A549 (cell line): ENCODE measurements around the gene WBP1L.

Experiments
- CBX2 ChIP-seq: fragments of 200-600 bp; sonication (generic); IDR thresholded peaks from 2 replicates; pipeline ENCODE4 v1.6.1; 2016; ENCODE audit warnings: low read depth, mild to moderate bottlenecking, borderline replicate concordance
- CEBPB ChIP-seq, 2 experiments: fragments of >200 bp in 1 of 2; sonication (Bioruptor Twin) in 1 of 2; formaldehyde crosslinking in 1 of 2; IDR thresholded peaks; 2 replicates each; pipeline ENCODE4 v1.6.1; 2012 to 2016
- ZFP36 ChIP-seq: fragments of 450-650 bp; IDR thresholded peaks from 2 replicates; pipeline ENCODE4 v1.6.1; 2014; ENCODE audit warnings: borderline replicate concordance; ENCODE audit not compliant: partially characterized antibody

DNA sequence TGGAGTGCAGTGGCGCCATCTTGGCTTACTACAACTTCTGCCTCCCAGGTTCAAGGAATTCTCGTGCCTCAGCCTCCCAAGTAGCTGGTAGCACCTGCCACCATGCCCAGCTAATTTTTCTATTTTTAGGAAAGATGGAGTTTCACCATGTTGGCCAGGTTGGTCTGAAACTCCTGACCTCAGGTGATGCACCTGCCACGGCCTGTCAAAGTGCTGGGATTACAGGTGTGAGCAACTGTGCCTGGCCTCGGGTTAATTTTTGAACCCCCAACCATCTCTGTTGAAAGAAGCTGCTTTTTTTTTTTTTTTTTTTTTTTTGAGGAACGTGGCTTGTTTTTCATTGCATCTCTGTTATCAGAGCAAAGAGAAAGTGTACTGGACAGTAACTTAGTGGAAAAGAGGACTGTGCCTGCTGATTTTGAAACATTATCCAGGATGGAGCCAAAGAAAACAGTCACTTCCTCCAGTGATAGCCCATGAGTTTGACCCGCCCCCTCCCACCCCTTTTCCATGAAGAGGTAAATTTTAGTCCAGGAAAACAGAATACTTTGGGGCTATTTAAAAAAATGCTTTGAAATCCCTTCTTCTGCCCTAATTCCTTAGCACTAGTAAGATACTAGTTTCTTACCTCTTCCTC is 38.3 kb downstream of the WBP1L start:
- TF ChIP-seq CEBPB (IDR thresholded peaks at IDR 0.05) (no peak), CBX2 (no peak), ZFP36 (no peak)
